Aorta (tissue), 5 donors: Measurements from ENCODE around the gene PDK1. TPM values are rescaled to one million over a fixed set of nuclear protein-coding genes. Genes with fewer than 3 reads are reported as not detected.
"Not testable (repeated sequence)": the region's sequence is repeated elsewhere in the genome, so short reads cannot be mapped to it uniquely, and the experiment has no call there.

Experiments
- ATAC-seq: fragments of 200-7000 bp; cut with Tn5 transposase; one replicate; pipeline ENCODE4 v1.9.1; 2022; ENCODE audit warnings: moderate library complexity; ENCODE audit not compliant: low FRiP score
- DNase-seq, 2 donors: peaks; one replicate each; pipeline ENCODE4 v3.0.0-alpha.2; 2020
- H3K27ac ChIP-seq, 2 donors: one replicate each; pipeline ENCODE4 v1.5.1; 2013; ENCODE audit warnings: low read length in 2 of 2, mild to moderate bottlenecking in 2 of 2, moderate library complexity in 2 of 2, control low read depth in 1 of 2, inconsistent platforms in 1 of 2, low read depth in 1 of 2
- H3K27me3 ChIP-seq, 2 donors: one replicate each; pipeline ENCODE4 v1.6.1; 2013; ENCODE audit warnings: control low read depth in 1 of 2, low read length in 1 of 2, mild to moderate bottlenecking in 1 of 2, moderate library complexity in 1 of 2; ENCODE audit not compliant: insufficient read depth in 2 of 2, control insufficient read depth in 1 of 2
- H3K36me3 ChIP-seq, 2 donors: one replicate each; pipeline ENCODE4 v1.6.1; 2013; ENCODE audit warnings: control low read depth in 1 of 2, low read length in 1 of 2, mild to moderate bottlenecking in 1 of 2; ENCODE audit not compliant: insufficient read depth in 2 of 2, control insufficient read depth in 1 of 2
- H3K4me1 ChIP-seq, 2 donors: one replicate each; pipeline ENCODE4 v1.6.1; 2013; ENCODE audit warnings: low read length in 2 of 2, control low read depth in 1 of 2, mild to moderate bottlenecking in 1 of 2, moderate library complexity in 1 of 2; ENCODE audit not compliant: insufficient read depth in 2 of 2, control insufficient read depth in 1 of 2
- H3K4me3 ChIP-seq, 2 donors: one replicate each; pipeline ENCODE4 v1.5.1; 2013; ENCODE audit warnings: low read length in 2 of 2, control low read depth in 1 of 2, mild to moderate bottlenecking in 1 of 2
- H3K9me3 ChIP-seq: one replicate; pipeline ENCODE4 v1.6.1; 2013; ENCODE audit warnings: mild to moderate bottlenecking, low read length; ENCODE audit not compliant: control insufficient read depth
- WGBS, 2 donors: extraction: QIAGEN DNeasy Blood & Tissue Kit; methylation state at CpG; one replicate each; pipeline ENCODE4 v1.1.7; 2013; 5-methylcytosine and 5-hydroxymethylcytosine counted together
- intact Hi-C, 2 donors: fragments of 100-400 bp; cut with DNase I; formaldehyde crosslinking; loops; one replicate each; pipeline versions ENCODE4 v1.14.2 to v1.15.0; 2022
- polyA plus RNA-seq, 2 donors: library from polyadenylated mRNA; stranded (reverse); fragments of 200-250 nt; gene quantifications; one replicate each; pipeline ENCODE4 v1.2.3, GENCODE V29; 2013
- total RNA-seq, 2 donors: library from RNA; stranded (reverse); fragmentation: NEBNext Ultra II Directional; extraction: Animal tissue kit (Norgen Biotek cat#: 25700); gene quantifications; one replicate each; pipeline ENCODE4 v1.2.1, GENCODE V29; 2021
- donor health status: healthy with polysubstance abuse.
- donor health status: Bipolar disorder and iron deficiency.
- donor health status: DM: no; HTN: no; CAD: no.
- donor health status: DM: no; HTN: no; CAD: no.
- donor health status: DM: yes; HTN: yes; CAD: no.

The PDK1 gene
- total and polyA plus RNA-seq, 4 donors: 1.9 to 38.7 (median 15.3) TPM

DNA sequence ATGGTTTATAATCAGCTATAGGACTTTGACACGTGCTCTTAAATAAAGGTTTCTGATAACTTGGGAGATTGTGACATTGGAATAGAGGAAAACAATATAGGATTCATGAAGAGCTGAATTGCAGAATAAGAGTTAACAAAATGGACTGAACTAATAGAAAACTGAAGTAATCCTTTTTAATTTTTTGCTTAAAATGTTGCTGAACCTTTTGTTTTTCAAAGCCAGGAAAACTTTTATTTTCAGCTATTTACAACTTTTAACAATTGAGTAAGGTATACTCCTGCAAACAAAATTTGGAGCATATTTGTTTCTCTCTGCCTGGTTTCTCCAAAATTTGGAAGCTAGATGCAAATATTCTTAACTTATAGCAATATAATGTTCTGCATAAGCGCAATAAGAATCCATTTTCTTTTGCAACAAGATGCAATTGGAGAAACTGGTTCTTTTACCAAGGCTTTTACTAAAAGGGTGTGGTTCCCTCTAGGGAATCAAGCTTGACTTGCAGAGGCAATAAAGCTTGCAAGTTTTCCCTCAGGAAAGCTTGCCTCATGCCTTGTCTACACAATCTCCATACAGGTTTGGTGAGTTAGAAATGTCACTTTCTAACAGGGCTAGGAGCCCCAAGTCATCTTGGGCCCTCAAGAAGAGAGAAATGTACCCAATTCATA lies 10.3 kb upstream of the PDK1 start:
- intact Hi-C loops: no loop called here
- no peak for DNase-seq
- no peak for ATAC-seq
- no peaks in the 10 kb centered on the region for H3K4me1 ChIP-seq
- H3K36me3 ChIP-seq: no peaks in the 10 kb centered on the region
- H3K27ac ChIP-seq: no peak overlapping the region
- 79 to 95% methylated on average over 2 of the region's 2 CpGs for WGBS, 2 donors
- no peaks in the 10 kb centered on the region for H3K27me3 ChIP-seq
- H3K4me3 ChIP-seq: no peak overlapping the region
- H3K9me3 ChIP-seq: no peaks in the 10 kb centered on the region

DNA sequence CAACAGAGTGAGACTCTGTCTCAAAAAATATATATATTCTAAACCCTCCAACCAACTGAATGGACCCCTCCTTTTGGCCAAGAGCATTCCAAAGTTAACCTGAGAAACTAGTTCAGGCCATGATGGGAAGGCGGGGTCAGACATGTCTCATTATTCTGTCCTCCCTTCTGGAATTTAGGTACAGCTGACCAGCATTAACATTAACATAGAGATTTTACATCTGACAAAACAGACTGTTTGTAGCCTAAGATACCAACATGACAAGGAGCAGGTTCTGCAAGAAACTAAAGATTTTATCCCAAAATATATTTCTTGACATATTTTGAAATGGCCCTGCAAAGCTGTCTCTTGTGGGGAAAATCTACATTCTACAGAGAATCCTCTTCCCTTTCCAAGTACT lies 6.8 kb upstream of the PDK1 start:
- H3K4me1 ChIP-seq: no peaks in the 10 kb centered on the region
- no peaks in the 10 kb centered on the region for H3K36me3 ChIP-seq
- no peak overlapping the region for H3K27ac ChIP-seq
- no peaks in the 10 kb centered on the region for H3K9me3 ChIP-seq
- no peaks in the 10 kb centered on the region for H3K27me3 ChIP-seq
- DNase-seq (no peak), ATAC-seq (no peak)
- no peak overlapping the region for H3K4me3 ChIP-seq
- intact Hi-C loops: no loop called here
- WGBS, 2 donors: 99 to 100% methylated on average over 1 of the region's 1 CpG

DNA sequence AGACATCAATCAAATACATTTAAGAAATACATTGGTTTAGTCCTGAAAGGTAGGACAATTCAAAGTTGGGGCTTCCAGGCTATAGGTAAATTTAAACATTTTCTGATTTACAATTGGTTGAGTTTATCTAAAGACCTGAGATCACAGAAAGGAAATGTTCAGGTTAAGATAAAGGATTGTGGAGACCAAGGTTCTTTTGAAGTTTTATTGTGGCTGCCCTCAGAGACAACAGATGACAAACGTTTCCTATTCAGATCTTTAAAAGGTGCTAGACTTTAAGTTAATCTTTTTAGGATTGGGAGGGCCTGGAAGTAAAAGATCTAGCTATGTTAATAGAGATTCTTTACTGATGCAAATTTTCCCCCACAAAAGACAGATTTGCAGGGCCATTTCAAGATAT lies 6.1 kb upstream of the PDK1 start:
- H3K27me3 ChIP-seq, H3K36me3 ChIP-seq, H3K4me3 ChIP-seq, H3K27ac ChIP-seq, DNase-seq, H3K4me1 ChIP-seq, ATAC-seq, H3K9me3 ChIP-seq, intact Hi-C loops: not testable (repeated sequence)
- 78 to 97% methylated on average over 1 of the region's 1 CpG for WGBS, 2 donors

DNA sequence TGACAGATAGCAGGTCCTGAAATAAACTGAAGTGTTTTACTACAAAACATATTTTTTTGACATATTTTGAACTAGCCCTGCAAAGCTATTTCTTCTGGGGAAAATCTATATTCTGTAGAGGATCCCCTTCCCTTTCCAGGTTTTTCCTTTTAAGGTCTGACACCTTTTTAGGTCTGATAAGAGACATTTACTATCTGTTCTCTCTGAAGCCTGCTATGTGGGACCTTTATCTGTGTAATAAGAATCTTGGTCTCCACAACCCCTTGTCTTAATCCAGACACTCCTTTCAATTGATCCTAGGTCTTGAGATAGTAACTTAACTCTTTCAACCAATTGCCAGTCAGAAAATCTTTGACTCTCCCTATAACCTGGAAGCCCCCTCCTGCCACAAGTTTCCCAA lies 5.5 kb upstream of the PDK1 start:
- H3K9me3 ChIP-seq: no peaks in the 10 kb centered on the region
- DNase-seq: no peak

DNA sequence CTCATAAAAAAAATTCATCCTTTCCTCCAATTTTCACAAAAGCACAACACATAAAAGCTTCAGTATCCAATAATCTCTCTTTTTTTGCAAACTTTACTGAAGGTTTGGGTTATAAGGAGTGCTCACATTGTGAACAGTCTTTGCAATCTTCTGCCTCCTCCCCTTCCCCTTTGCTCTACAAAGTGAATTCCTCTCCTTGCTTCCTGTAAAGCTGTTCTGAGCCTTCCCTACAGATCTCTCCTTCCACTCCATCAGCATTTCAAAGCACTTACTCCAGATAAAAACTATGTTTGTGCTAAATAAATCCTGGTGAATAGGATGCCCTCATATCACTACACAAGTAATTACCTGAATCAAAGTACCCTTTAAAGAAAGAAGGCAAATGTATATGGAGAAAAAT lies 4.6 kb upstream of the PDK1 start:
- H3K4me1 ChIP-seq: no peaks in the 10 kb centered on the region
- no peaks in the 10 kb centered on the region for H3K36me3 ChIP-seq
- ATAC-seq: no peak
- intact Hi-C loops: no loop called here
- no peak overlapping the region for H3K4me3 ChIP-seq
- H3K27ac ChIP-seq: no peak overlapping the region
- no peak for DNase-seq
- no peaks in the 10 kb centered on the region for H3K9me3 ChIP-seq
- no peaks in the 10 kb centered on the region for H3K27me3 ChIP-seq

More for the DNA sequence above, 5.5 kb upstream of the PDK1 start:
- no peak for ATAC-seq
- Histone ChIP-seq H3K4me1 (no peaks in the 10 kb centered on the region), H3K4me3 (no peak overlapping the region), H3K27me3 (no peaks in the 10 kb centered on the region), H3K36me3 (no peaks in the 10 kb centered on the region), H3K27ac (no peak overlapping the region)
- intact Hi-C loops: no loop called here

DNA sequence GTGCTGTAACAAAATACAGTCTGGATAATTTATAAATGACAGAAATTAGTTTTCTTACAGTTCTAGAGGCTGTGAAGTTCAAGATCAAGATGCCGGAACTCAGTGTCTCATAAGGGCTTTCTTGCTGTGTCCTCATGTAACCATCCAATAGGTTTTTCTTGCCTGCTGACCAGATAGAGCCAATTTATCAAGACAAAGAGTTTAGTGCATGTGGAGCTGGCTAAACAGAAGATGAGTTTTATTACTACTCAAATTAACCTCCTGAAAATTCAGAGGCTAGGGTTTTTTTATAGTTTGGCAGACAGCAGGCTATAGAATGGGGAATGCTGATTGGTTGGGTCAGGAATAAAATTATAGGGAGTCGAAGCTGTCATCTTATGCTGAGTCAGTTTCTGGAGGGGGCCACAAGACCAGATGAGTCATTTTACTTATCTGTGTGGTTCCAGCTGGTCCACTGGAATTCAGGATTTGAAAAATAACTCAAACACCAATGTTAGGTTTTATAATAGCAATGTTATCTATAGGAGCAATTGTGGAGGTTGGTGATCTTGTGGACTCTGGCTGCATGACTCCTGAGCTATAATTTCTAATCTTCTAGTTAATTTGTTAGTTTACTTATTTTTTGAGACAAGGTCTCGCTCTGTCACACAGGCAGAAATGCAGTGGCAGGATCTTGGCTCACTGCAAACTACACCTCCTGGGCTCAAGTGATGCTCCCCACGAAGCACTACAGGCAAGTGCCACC lies 3.2 kb upstream of the PDK1 start:
- H3K27ac ChIP-seq: no peak overlapping the region
- ATAC-seq (no peak), DNase-seq (no peak)
- H3K27me3 ChIP-seq: no peaks in the 10 kb centered on the region
- 85 to 86% methylated on average over 4 of the region's 4 CpGs for WGBS, 2 donors
- intact Hi-C loops: no loop called here
- H3K9me3 ChIP-seq: no peaks in the 10 kb centered on the region
- H3K36me3 ChIP-seq: no peaks in the 10 kb centered on the region
- H3K4me1 ChIP-seq: no peaks in the 10 kb centered on the region
- H3K4me3 ChIP-seq: no peak overlapping the region

DNA sequence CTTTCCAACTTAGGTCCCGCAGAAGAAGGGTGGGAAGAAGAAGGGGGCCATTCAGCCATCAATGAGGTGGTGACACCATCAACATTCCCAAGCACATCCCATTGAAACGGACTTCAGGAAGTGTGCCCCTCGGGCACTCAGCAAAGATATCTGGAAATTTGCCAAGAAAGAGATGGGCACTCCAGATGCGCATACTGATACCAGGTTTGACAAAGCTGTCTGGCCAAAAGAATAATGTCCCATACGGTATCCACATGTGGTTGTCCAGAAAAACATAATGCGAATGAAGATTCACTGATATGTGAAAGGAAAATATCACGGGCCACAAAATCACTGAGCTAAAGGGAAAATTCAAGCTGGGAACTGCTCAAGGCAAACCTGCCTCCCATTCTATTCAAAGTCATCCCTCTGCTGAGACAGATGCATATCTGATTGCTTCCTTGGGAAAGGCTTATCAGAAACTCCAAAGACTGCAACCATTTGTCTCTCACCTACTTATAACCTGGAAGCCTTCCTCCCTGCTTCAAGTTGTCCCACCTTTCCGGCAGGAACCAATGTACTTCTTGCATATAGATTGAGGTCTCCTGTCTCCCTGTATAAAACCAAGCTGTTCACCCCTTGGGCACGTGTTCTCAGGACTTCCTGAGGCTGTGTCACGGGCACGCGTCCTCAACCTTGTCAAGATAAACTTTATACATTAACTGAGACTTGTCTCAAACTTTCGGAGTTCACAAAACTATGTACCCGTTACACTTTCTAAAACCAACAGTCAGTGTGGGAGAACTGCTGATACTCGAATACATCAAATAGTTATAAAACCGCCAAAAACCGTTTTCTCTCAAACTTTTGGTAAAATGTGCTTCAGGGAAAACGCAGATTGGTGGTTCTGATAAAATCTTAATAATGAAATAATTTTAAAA lies 1.3 kb upstream of the PDK1 start:
- Histone ChIP-seq H3K9me3 (no peaks in the 10 kb centered on the region), H3K36me3 (no peaks in the 10 kb centered on the region), H3K4me1 (no peaks in the 10 kb centered on the region), H3K4me3 (peak overlapping the region in 1 of 2 donors; percentile 70), H3K27ac (no peak overlapping the region), H3K27me3 (no peaks in the 10 kb centered on the region)
- DNase-seq: no peak
- intact Hi-C loops: loop anchor here in 1 of 2 donors (5.0 kb wide), 1 partner anchor 38 kb away; no protein-coding TSS in a partner anchor
- no peak for ATAC-seq
- 51 to 54% methylated on average over 18 of the region's 18 CpGs for WGBS, 2 donors

DNA sequence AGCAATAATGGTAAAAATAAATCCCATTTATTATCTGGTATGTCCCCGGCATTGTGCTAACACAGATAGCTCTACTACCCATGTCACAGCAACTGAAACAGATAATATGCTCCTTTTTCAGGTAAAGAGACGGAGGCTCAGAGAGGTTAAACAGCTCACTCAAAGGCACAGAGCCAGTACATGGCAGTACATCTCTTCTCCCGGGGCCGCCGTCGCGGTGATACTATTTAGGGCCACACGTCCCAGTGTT lies 693 bp upstream of the PDK1 start:
- H3K27ac ChIP-seq: peak overlapping the region in 1 of 2 donors; percentile 53
- ATAC-seq (no peak), DNase-seq (no peak)
- H3K9me3 ChIP-seq: no peaks in the 10 kb centered on the region
- no peaks in the 10 kb centered on the region for H3K4me1 ChIP-seq
- H3K4me3 ChIP-seq: peak overlapping the region; percentile 51 to 70
- intact Hi-C loops: loop anchor here in 1 of 2 donors (5.0 kb wide), 1 partner anchor 37 kb away; no protein-coding TSS in a partner anchor
- H3K27me3 ChIP-seq: no peaks in the 10 kb centered on the region
- H3K36me3 ChIP-seq: no peaks in the 10 kb centered on the region
- 7% methylated on average over 8 of the region's 8 CpGs for WGBS, 2 donors
